GM21528 (cell line): ENCODE data around the gene EPB41L5.
"Not testable (repeated sequence)": the region's sequence is repeated elsewhere in the genome, so short reads cannot be mapped to it uniquely, and the experiment has no call there.

Experiments used
- ATAC-seq: cut with Tn5 transposase; IDR thresholded peaks from one replicate; pipeline ENCODE4 v1.9.1; 2021; ENCODE audit warnings: mild to moderate bottlenecking, moderate library complexity; ENCODE audit not compliant: unreplicated experiment, low FRiP score

The EPB41L5 gene

DNA sequence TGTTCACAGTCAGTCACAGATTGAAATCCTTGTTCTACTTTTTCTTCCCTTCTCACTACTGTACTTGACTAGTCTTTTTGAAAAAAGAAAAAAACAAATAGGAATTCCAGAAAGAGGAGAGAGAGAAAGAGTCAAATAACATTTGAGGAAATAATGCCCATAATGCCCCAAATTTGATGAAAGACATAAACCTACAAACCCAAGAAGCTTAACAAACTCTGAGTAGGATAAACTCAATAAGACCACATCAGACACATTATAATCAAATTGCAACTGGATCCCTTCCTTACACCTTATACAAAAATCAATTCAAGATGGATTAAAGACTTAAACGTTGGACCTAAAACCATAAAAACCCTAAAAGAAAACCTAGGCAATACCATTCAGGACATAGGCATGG, 179.4 kb downstream of the EPB41L5 start:
- no peak for ATAC-seq

- no peak for ATAC-seq
These were observed 182.7 kb downstream of the EPB41L5 start for GRCh38 chr2:120195553-120195952.

- not testable (repeated sequence) for ATAC-seq
These were observed 187.1 kb downstream of the EPB41L5 start for GRCh38 chr2:120199817-120200459.

DNA sequence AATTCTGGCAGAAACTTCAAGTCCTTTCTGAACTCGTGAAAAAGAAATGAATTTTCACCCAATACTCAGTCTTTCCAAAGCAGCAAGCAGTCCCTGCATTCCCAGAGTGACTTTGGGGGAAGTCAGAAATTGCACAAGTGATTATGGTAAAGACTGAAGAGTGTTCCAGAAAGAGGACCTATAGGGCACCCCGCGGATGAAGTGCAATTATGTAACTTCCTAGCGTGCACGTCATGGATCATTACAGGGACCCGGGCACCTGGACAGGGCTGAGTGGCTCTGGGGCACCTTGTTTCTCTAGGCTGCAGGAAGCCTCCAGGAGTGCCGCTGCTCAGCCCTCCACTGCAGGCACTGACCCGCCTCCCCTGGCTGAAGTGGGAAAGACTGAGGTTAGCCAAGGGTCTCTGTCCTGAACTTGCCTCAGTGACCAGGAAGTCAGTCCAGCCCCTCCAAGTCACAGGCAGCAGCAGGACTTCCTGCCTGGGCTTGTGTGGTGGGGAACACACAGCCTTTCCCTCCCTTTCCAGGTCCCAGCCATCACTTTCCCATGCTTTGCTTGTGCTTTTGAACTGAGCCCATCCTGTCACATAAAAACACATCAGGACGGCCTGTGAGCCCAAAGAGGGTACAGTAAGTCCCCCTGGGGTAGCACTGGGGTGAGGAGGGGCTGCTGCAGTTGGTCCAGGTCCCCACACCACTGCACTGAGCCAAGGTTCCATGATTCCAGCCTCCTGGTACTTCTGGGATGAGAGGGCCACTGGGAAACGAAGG, 190.6 kb downstream of the EPB41L5 start:
- ATAC-seq = no peak

DNA sequence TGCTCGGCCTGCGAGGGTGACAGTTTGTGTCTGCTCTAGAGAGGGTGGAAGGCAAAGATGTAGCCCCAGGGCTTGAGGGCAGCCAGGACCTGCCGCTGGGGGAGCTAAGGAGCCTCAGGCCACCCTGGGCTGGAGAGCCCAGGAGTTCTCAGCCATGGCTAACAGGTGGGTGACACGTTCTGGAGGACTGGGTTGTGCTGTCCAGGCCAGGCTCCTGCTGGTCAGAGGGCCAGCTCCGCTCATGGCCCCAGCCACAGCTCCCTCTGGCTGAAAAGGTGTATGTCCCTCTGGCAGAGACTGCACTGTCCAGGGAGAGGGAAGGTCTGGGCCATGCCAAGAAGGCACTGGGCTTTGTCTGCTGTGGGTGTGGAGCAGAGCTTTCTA, 191.1 kb downstream of the EPB41L5 start:
- ATAC-seq = no peak

DNA sequence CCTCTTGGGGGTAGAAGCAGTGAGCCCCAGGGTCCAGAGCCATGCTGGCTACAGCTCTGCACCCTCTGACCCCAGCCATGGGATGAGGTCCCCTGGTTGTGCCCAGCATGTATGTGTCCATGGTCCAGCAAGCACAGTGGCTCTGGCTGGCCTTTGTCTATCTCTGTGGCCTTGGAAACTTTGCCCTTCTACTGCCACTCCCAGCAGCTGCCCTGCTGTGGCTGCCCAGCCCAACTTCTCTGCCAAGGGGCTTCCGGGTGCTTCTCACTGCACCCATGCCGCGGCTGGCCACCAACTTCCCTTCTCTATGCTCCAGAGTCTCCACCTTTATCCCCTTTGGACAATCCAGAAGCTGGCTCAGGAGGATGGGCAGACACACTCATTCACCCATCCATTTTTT, 191.5 kb downstream of the EPB41L5 start:
- no peak for ATAC-seq

- ATAC-seq = no peak
These were observed 192.2 kb downstream of the EPB41L5 start for GRCh38 chr2:120204945-120205670.

DNA sequence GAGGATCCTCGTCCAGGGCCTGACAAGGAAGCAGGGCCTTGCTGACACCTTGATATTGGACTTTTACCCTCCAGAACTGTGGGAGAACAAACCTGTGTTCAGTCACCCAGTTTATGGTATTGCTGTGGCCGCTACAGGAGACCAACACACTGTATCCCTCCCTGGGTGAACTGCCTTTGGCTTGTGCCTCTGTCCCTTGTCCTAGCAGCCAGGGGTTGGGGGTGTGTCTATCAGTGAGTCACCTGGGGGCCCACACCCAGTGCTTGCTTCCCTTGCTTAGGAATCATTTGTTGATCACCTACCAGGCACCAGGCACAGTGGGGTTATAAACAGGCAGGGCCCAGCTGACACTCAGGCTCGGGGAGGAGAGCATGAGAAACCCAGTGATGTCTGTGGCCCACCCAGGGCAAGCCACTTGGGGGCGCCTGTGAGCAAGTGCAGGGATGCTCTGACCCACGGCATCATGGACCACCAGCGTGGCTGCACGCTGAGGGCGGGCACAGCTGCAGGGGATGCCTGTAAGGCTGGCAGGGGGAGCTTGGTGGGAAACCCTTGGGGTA, 193.2 kb downstream of the EPB41L5 start:
- no peak for ATAC-seq

DNA sequence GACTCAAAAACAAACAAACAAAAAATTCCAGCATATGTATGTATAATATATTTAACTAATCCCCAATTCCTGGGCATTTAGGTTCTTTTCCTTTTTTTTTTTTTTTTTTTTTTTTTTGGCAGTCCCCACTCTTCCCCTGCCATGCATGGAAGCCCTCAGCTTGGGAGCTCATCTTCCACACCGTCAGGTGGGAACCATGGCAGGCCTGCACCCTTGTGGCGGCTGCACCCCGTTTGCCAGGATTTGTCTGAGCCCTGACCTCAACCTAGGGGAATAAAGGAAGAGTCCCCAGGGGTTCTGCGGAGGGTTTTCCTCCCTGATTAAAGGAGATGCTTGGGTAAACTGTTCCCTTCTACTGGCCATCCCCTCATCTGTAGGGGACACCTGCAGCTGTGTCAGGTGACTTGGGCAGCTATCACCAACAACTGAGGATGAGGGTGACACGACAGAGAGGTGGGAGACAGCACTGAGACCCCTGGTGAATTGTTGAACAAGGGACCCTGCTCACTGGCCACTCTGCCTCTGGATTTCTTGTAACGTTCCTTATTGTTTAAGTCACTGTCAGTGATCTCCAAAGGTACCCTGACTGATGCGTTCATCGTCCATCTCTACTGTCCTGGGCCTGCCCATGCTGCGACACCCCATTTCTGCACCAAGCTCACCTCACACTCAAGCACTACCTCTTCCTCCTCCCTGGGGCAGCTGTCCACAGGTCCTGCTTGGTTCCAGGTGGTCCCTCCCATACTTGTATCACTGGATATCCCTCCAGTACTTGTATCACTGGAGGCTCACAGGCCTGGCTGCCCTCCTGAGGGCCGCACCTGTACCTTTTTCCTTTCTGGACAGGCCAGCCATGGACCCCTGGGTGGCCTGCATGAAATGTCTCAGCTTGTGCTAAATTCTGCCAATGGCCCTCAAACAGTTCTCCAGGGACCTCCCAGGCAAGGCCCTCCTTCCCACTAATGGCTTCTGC, 195.8 kb downstream of the EPB41L5 start:
- ATAC-seq = no peak

DNA sequence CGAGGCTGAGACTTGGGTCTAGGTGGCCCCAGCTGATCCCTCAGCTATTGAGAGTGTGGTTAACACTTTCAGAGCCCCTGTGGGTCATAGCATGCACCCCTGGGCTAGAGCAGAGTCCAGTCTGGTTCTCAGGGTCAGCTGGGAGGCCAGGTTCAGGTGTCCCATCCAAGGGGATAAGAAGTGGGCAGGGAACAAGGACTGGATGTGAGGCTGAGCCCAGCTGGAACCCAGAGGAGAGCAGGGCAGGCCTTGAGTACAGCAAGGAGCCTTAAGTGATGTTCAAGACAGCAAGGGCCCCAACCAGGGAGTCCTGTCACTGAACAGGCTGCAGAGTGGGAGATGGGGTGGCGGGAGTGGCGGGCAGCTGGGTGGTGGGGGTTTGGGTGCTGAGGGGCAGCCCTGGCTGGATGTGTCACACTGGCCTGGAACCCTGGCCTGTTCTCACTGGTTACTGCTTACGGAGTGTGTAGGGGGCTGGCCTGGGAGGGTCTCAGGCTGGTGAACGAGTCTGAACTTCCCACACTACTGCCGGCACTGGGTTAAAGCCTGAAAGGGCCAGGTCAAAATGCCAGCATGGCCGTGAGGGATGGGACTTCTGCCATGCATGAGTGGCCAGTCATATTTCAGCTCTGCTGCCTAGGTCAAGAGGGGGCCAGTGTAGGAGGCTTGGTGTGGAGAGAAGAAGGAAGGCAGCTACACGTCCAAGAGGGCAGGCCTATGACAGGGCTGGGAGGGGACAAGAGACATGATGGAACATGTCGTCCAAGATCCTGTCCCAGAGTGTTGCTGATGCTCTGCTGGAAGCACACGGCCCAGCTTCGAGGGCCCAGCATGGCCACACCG, 196.8 kb downstream of the EPB41L5 start:
- no peak for ATAC-seq

GRCh38 chr2:120210270-120210693, 197.4 kb downstream of the EPB41L5 start:
- ATAC-seq = no peak

DNA sequence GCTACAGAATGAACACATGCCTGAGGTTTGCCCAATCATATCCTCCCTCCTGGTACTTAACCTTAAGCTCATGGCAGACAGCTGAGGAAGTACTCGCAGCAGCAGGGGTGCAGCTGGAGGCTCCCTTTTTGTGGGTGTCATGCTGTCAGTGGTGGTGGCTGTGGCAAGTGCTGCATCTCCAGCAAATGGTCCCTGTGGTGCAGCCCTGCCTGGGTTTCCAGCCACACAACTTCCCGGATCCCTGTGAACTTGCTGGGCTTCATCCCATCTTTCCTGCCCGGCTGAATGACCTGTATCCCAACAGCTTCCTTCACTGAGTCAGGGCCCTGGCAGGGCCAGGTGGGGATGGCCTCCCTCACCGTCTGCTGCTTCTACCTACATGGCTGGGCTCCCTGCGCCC, 205.3 kb downstream of the EPB41L5 start:
- no peak for ATAC-seq

DNA sequence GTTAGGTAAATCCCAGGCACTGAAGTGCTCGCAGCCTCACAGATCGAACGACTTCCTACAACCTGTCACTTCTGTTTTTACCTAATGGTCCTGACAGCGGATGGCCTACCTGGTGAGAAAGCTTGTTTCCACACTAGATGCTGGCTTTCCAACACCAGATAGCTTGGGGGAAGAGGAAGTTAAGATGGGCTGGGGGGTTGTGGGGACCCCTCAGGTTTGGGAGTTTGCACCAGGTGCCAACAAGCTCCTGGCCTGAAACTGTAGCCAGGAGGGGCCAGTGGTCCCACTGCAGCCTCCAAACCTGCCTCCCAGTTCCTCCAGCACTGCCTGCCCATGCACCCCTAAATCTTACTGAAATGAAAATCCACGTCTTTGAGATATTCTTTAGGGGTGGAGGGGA, 206.4 kb downstream of the EPB41L5 start:
- no peak for ATAC-seq

DNA sequence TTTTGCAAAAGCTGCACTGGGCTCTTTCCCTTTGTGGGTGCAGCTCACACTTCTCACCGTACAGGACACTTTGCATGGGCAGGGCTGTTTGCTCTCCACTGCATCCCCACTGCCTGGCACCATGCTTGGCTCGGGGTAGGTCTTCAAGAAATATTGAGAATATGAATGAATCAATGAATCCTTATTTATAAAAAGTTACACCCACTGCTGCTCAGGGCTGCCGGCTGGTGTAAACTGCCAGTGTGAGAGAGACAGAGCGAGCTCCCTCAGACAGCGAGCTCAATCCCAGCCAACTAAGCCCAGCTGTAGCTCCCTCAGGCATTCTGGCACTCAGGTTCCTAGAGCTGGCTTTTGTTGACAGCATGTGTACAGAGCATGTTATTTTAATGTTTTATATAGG, 206.9 kb downstream of the EPB41L5 start:
- no peak for ATAC-seq

GRCh38 chr2:120220756-120221155, 207.9 kb downstream of the EPB41L5 start:
- ATAC-seq = no peak

- ATAC-seq = no peak
These were observed 208.7 kb downstream of the EPB41L5 start for GRCh38 chr2:120221616-120222015.

- no peak for ATAC-seq
These were observed 209.5 kb downstream of the EPB41L5 start for GRCh38 chr2:120222186-120223033.
